Fibroblast of mammary gland (primary cell): ENCODE data around the gene PLVAP.

Source experiments
- DNase-seq: peaks from one replicate; pipeline ENCODE4 v3.0.0-alpha.2; 2010; ENCODE audit warnings: low read depth
- H3K4me3 ChIP-seq: 2 replicates; pipeline ENCODE4 v1.5.1; 2011; ENCODE audit warnings: low read depth, mild to moderate bottlenecking, low read length, moderate library complexity; ENCODE audit not compliant: control insufficient read depth
- CTCF ChIP-seq: conservative IDR thresholded peaks from 2 replicates; pipeline ENCODE4 v1.5.1; 2011; ENCODE audit warnings: low read depth, low read length, inconsistent platforms; ENCODE audit not compliant: control insufficient read depth, insufficient read depth

The PLVAP gene

GRCh38 chr19:17330262-17331044 is 46.7 kb downstream of the PLVAP start:
- H3K4me3 ChIP-seq, result no peak overlapping the region
- no peak for DNase-seq
- TF ChIP-seq CTCF, result no peak

DNA sequence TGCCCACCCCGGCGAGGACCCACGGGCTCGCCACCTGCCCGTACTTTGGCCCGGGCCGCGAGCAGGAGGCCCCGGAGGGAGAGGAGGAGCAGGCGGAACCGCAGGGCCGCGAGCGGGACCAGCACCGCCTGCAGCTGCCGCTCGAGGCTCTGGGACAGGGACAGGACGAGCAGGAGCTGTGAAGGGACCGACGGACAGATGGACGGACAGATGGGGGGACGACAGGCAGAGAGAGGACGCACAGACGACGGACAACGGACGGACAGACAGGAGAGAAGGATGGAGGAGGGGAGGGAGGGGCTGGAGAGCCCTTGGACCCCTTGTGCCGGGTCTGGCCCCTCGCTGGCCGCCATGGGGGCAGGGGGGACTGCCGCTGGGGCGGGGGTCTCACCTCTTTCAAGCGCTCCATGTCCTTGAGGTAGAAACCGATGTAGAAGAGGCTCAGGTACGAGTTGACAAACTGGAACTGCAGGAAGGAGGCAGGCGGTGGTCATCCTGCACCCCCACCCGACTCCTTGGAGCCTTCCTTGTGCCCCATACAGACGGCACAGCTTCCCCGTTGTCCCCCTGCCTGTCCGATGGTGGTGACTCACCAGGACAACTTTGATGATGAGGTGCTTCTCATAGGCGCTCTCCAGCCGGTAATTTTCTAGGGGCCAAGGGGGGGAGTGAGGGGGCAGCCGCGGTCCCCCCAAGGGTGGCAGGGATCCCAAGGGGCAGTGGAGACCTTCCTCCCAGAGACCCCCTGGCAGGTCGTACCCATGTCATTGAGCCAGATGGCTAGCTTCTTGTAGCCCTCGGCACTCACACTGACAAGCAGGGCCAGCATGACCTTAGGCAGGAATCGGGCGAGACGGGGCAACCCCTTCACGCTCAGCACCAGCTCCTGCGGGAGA is 47.5 kb downstream of the PLVAP start:
- no peak overlapping the region for H3K4me3 ChIP-seq
- TF ChIP-seq CTCF, result no peak
- no peak for DNase-seq

- H3K4me3 ChIP-seq, result no peak overlapping the region
- TF ChIP-seq CTCF, result no peak
- DNase-seq, result no peak
Observed at GRCh38 chr19:17328517-17329365, 48.4 kb downstream of the PLVAP start.

GRCh38 chr19:17327654-17328516 is 49.3 kb downstream of the PLVAP start:
- no peak overlapping the region for H3K4me3 ChIP-seq
- DNase-seq, result no peak
- no peak for TF ChIP-seq CTCF

GRCh38 chr19:17327068-17327653 is 50.0 kb downstream of the PLVAP start:
- no peak overlapping the region for H3K4me3 ChIP-seq
- no peak for DNase-seq
- TF ChIP-seq CTCF, result no peak
